Fibroblast of pulmonary artery (primary cell): ENCODE results near the gene ARHGAP9.
"Not testable (repeated sequence)": the region's sequence is repeated elsewhere in the genome, so short reads cannot be mapped to it uniquely, and the experiment has no call there.

ENCODE experiments used
- DNase-seq: peaks from one replicate; pipeline ENCODE4 v3.0.0-alpha.2; 2010; ENCODE audit warnings: low read depth
- H3K4me3 ChIP-seq: replicated peaks from 2 replicates; pipeline ENCODE4 v1.5.1; 2011; ENCODE audit warnings: low read depth, mild to moderate bottlenecking, control low read depth, low read length, moderate library complexity
- CTCF ChIP-seq: IDR thresholded peaks from 2 replicates; pipeline ENCODE4 v1.5.1; 2011; ENCODE audit warnings: mild to moderate bottlenecking, control low read depth, low read length, inconsistent platforms; ENCODE audit errors: missing control alignments

ARHGAP9 gene

DNA sequence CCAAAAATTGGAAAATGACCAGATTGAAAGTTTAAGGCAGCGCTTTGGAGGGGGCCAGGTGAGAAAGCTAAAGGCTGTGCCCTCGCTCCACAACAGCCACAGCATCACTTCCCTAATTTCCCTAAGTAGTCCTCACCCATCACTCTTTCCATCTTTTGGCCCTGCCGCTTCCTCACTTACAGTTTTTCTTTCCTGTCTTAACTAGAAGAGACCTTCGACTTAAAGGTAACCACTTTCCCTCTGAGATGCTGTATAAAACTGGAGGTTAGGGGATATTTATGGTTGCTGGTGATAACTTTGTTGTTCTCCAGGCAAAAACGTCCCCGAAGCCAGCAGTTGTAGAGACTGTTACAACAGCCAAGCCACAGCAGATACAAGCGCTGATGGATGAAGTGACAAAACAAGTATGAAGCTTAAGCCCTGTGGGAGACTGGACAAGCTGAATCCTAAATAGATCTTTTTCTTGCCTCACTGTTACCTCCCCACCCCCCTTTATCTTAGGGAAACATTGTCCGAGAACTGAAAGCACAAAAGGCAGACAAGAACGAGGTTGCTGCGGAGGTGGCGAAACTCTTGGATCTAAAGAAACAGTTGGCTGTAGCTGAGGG lies 36.4 kb upstream of the ARHGAP9 start:
- TF ChIP-seq CTCF = no peak
- H3K4me3 ChIP-seq = no peak overlapping the region
- DNase-seq = no peak

GRCh38 chr12:57515408-57515933 lies 35.8 kb upstream of the ARHGAP9 start:
- no peak for DNase-seq
- no peak overlapping the region for H3K4me3 ChIP-seq

GRCh38 chr12:57514720-57515407 lies 35.2 kb upstream of the ARHGAP9 start:
- no peak overlapping the region for H3K4me3 ChIP-seq
- no peak for TF ChIP-seq CTCF
- DNase-seq = no peak

More at GRCh38 chr12:57515408-57515933, 35.8 kb upstream of the ARHGAP9 start:
- TF ChIP-seq CTCF = no peak

GRCh38 chr12:57514246-57514645 lies 34.6 kb upstream of the ARHGAP9 start:
- H3K4me3 ChIP-seq, DNase-seq: not testable (repeated sequence)

DNA sequence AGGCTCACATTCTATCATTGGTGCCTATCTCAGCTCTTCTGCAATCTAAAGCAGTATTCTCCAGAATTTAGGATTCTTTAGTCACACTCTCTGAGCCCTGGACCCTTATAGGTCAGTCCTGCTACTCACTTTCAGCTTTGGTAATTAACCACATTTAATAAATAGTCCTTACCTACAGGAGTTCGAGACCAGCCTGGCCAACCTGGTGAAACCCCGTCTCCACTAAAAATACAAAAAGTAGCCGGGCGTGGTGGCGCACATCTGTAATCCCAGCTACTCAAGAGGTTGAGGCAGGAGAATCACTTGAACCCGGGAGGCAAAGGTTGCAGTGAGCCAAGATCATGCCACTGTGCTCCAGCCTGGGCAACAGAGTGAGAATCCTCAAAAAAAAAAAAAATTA lies 34.0 kb upstream of the ARHGAP9 start:
- DNase-seq, H3K4me3 ChIP-seq: not testable (repeated sequence)

GRCh38 chr12:57513266-57513665 lies 33.6 kb upstream of the ARHGAP9 start:
- TF ChIP-seq CTCF = no peak
- no peak overlapping the region for H3K4me3 ChIP-seq
- no peak for DNase-seq

- no peak for TF ChIP-seq CTCF
- DNase-seq = no peak
- H3K4me3 ChIP-seq = no peak overlapping the region
Observed at GRCh38 chr12:57512665-57513064, 33.0 kb upstream of the ARHGAP9 start.
